Astrocyte of the cerebellum (primary cell): ENCODE results near the gene CSNK1D.

Experiments used
- DNase-seq: peaks from one replicate; pipeline ENCODE4 v3.0.0-alpha.2; 2011; ENCODE audit warnings: low read depth
- H3K4me3 ChIP-seq: 2 replicates; pipeline ENCODE4 v1.5.1; 2011; ENCODE audit warnings: mild to moderate bottlenecking, low read depth, low read length, moderate library complexity
- CTCF ChIP-seq: IDR thresholded peaks from 2 replicates; pipeline ENCODE4 v1.5.1; 2012; ENCODE audit warnings: low read length, low read depth, moderate library complexity, mild to moderate bottlenecking; ENCODE audit errors: missing control alignments
- in situ Hi-C: cut with HindIII; loops from 2 replicates; pipeline ENCODE4 v1.10.0; 2017; ENCODE audit warnings: low sequenced_read_pairs

CSNK1D gene

GRCh38 chr17:82241926-82242697 is 31.4 kb downstream of the CSNK1D start:
- no peak for DNase-seq

GRCh38 chr17:82241183-82241925 is 32.1 kb downstream of the CSNK1D start:
- DNase-seq = no peak
- in situ Hi-C loops = no loop called here
- TF ChIP-seq CTCF = no peak
- no peak overlapping the region for H3K4me3 ChIP-seq

More at GRCh38 chr17:82241926-82242697, 31.4 kb downstream of the CSNK1D start:
- no peak overlapping the region for H3K4me3 ChIP-seq
- TF ChIP-seq CTCF = no peak
- in situ Hi-C loops = no loop called here

GRCh38 chr17:82240506-82241182 is 32.9 kb downstream of the CSNK1D start:
- no peak overlapping the region for H3K4me3 ChIP-seq
- in situ Hi-C loops = no loop called here
- TF ChIP-seq CTCF = no peak
- no peak for DNase-seq

GRCh38 chr17:82239926-82240505 is 33.5 kb downstream of the CSNK1D start:
- in situ Hi-C loops = no loop called here
- no peak overlapping the region for H3K4me3 ChIP-seq
- no peak for DNase-seq
- no peak for TF ChIP-seq CTCF

- no peak for TF ChIP-seq CTCF
- no peak overlapping the region for H3K4me3 ChIP-seq
Observed at GRCh38 chr17:82239401-82239925, 34.0 kb downstream of the CSNK1D start.

More at GRCh38 chr17:82239401-82239925, 34.0 kb downstream of the CSNK1D start:
- no peak for DNase-seq
- in situ Hi-C loops = no loop called here
